ENCODE data around the gene NPHP3. TPM values are rescaled to one million over a fixed set of nuclear protein-coding genes. Genes with fewer than 3 reads are reported as not detected.

Gene NPHP3
- total RNA-seq, 6 experiments from 2014 or later: 17.6 to 21.6 (median 19.0) TPM

GRCh38 chr3:132710311-132710710, 11.9 kb downstream of the NPHP3 start:
- H3K36me3 Mint-ChIP-seq (ENCODE audit: low read depth): peaks cover 23% of the 10 kb centered on the region
- H3K27ac Mint-ChIP-seq: no peak overlapping the region
- H3K27me3 Mint-ChIP-seq (ENCODE audit: insufficient read depth): no peaks in the 10 kb centered on the region; the same call in 1 of the 2 replicates
- H3K4me1 Mint-ChIP-seq (ENCODE audit: low read depth): no peaks in the 10 kb centered on the region
- DNase-seq: no peak
- no peak overlapping the region for H3K4me3 Mint-ChIP-seq
- H3K9me3 Mint-ChIP-seq: no peaks in the 10 kb centered on the region
- TF ChIP-seq CTCF (IDR thresholded peaks at IDR 0.05): no peak

- Mint-ChIP-seq H3K27me3 (ENCODE audit: insufficient read depth) (no peaks in the 10 kb centered on the region; the same call in 1 of the 2 replicates), H3K4me1 (ENCODE audit: low read depth) (no peaks in the 10 kb centered on the region), H3K4me3 (no peak overlapping the region), H3K27ac (no peak overlapping the region), H3K36me3 (ENCODE audit: low read depth) (peaks cover 23% of the 10 kb centered on the region), H3K9me3 (no peaks in the 10 kb centered on the region)
- no peak for TF ChIP-seq CTCF (IDR thresholded peaks at IDR 0.05)
- no peak for DNase-seq
Observed at GRCh38 chr3:132709761-132710160, 12.4 kb downstream of the NPHP3 start.

GRCh38 chr3:132703733-132704132, 18.5 kb downstream of the NPHP3 start:
- no peak overlapping the region for H3K4me3 Mint-ChIP-seq
- no peaks in the 10 kb centered on the region; the same call in 1 of the 2 replicates for H3K27me3 Mint-ChIP-seq (ENCODE audit: insufficient read depth)
- H3K9me3 Mint-ChIP-seq: no peaks in the 10 kb centered on the region
- H3K4me1 Mint-ChIP-seq (ENCODE audit: low read depth): no peaks in the 10 kb centered on the region
- no peak for DNase-seq
- TF ChIP-seq CTCF (IDR thresholded peaks at IDR 0.05): no peak
- peaks cover 28% of the 10 kb centered on the region for H3K36me3 Mint-ChIP-seq (ENCODE audit: low read depth)
- no peak overlapping the region for H3K27ac Mint-ChIP-seq

- Mint-ChIP-seq H3K4me3 (no peak overlapping the region), H3K4me1 (ENCODE audit: low read depth) (peaks cover 10% of the 10 kb centered on the region), H3K27me3 (ENCODE audit: insufficient read depth) (no peaks in the 10 kb centered on the region), H3K9me3 (no peaks in the 10 kb centered on the region), H3K36me3 (ENCODE audit: low read depth) (peaks cover 21% of the 10 kb centered on the region), H3K27ac (peak overlapping the region; percentile 44)
- DNase-seq: no peak
- TF ChIP-seq CTCF (IDR thresholded peaks at IDR 0.05): no peak
Observed at GRCh38 chr3:132695422-132695821, 26.8 kb downstream of the NPHP3 start.

GRCh38 chr3:132694991-132695390, 27.2 kb downstream of the NPHP3 start:
- no peak overlapping the region for H3K4me3 Mint-ChIP-seq
- peaks cover 22% of the 10 kb centered on the region for H3K36me3 Mint-ChIP-seq (ENCODE audit: low read depth)
- DNase-seq: no peak
- H3K27me3 Mint-ChIP-seq (ENCODE audit: insufficient read depth): no peaks in the 10 kb centered on the region
- peak overlapping the region; percentile 44; the same call in 1 of the 2 replicates for H3K27ac Mint-ChIP-seq
- H3K4me1 Mint-ChIP-seq (ENCODE audit: low read depth): peaks cover 10% of the 10 kb centered on the region
- no peaks in the 10 kb centered on the region for H3K9me3 Mint-ChIP-seq
- TF ChIP-seq CTCF (IDR thresholded peaks at IDR 0.05): no peak

- peaks cover 25% of the 10 kb centered on the region for H3K36me3 Mint-ChIP-seq (ENCODE audit: low read depth)
- no peak for DNase-seq
- no peak overlapping the region for H3K4me3 Mint-ChIP-seq
- no peak for TF ChIP-seq CTCF (IDR thresholded peaks at IDR 0.05)
- H3K9me3 Mint-ChIP-seq: no peaks in the 10 kb centered on the region
- no peak overlapping the region for H3K27ac Mint-ChIP-seq
- H3K27me3 Mint-ChIP-seq (ENCODE audit: insufficient read depth): no peaks in the 10 kb centered on the region
- H3K4me1 Mint-ChIP-seq (ENCODE audit: low read depth): peaks cover 4% of the 10 kb centered on the region
Observed at GRCh38 chr3:132690040-132690439, 32.2 kb downstream of the NPHP3 start.

Measured in HFFc6 (cell line).